Stimulated activated CD8-positive, alpha-beta memory T cell treated with anti-CD3 and anti-CD28 coated beads, Interleukin-4, amount 100 ng/mL, for 4 hours (primary cell): Measurements from ENCODE around the gene PDE6A.

Experiments
- DNase-seq, 2 donors: peaks; one replicate each; pipeline ENCODE4 v3.0.0-alpha.2; 2020; ENCODE audit warnings: low read depth in 2 of 2, low spot score in 1 of 2

Gene PDE6A

GRCh38 chr5:149839761-149840160 lies 104.8 kb downstream of the PDE6A start:
- DNase-seq, result no peak

- DNase-seq, result no peak
Measured at GRCh38 chr5:149838881-149839739, 105.5 kb downstream of the PDE6A start.

- no peak for DNase-seq
Measured at GRCh38 chr5:149837680-149838269, 106.8 kb downstream of the PDE6A start.

GRCh38 chr5:149836451-149837139 lies 108.0 kb downstream of the PDE6A start:
- no peak for DNase-seq

- peak in 1 of 2 donors; percentile 17 for DNase-seq
Measured at GRCh38 chr5:149834246-149834855, 110.2 kb downstream of the PDE6A start.

- no peak for DNase-seq
Measured at GRCh38 chr5:149833116-149833827, 111.3 kb downstream of the PDE6A start.

- DNase-seq, result no peak
Measured at GRCh38 chr5:149832636-149833035, 112.0 kb downstream of the PDE6A start.

GRCh38 chr5:149831492-149831891 lies 113.1 kb downstream of the PDE6A start:
- DNase-seq, result peak in 1 of 2 donors; percentile 6

- DNase-seq, result no peak
Measured at GRCh38 chr5:149830579-149830978, 114.0 kb downstream of the PDE6A start.

- no peak for DNase-seq
Measured at GRCh38 chr5:149829954-149830353, 114.6 kb downstream of the PDE6A start.

- DNase-seq, result peak; percentile 51 to 87
Measured at GRCh38 chr5:149828161-149829011, 116.2 kb downstream of the PDE6A start.

- no peak for DNase-seq
Measured at GRCh38 chr5:149827546-149827945, 117.0 kb downstream of the PDE6A start.

GRCh38 chr5:149827086-149827485 lies 117.5 kb downstream of the PDE6A start:
- no peak for DNase-seq

GRCh38 chr5:149826574-149826973 lies 118.0 kb downstream of the PDE6A start:
- DNase-seq, result no peak

- no peak for DNase-seq
Measured at GRCh38 chr5:149824846-149825245, 119.7 kb downstream of the PDE6A start.

GRCh38 chr5:149824120-149824519 lies 120.5 kb downstream of the PDE6A start:
- no peak for DNase-seq

- DNase-seq, result no peak
Measured at GRCh38 chr5:149823375-149823774, 121.2 kb downstream of the PDE6A start.

GRCh38 chr5:149822301-149822700 lies 122.3 kb downstream of the PDE6A start:
- no peak for DNase-seq

- no peak for DNase-seq
Measured at GRCh38 chr5:149820536-149821510, 123.8 kb downstream of the PDE6A start.
